ENCODE data around the gene PSMG4.

Gene PSMG4

GRCh38 chr6:3231247-3232016, 27.3 kb upstream of the PSMG4 start:
- no CpG with 5 or more reads among the region's 47 CpGs for WGBS (ENCODE audit: extremely low coverage, insufficient coverage, insufficient read length)
- no peak overlapping the region for H2BK5ac ChIP-seq (ENCODE audit: low read depth, low read length, poor library complexity)

GRCh38 chr6:3232017-3232945, 26.5 kb upstream of the PSMG4 start:
- Histone ChIP-seq H3K27me3 (ENCODE audit: insufficient read depth, low read length) (peaks cover 43% of the 10 kb centered on the region), H2BK120ac (ENCODE audit: insufficient read depth, low read length, poor library complexity) (peak overlapping the region; percentile 86), H3K4me3 (ENCODE audit: low read depth, low read length) (peak overlapping the region; percentile 58), H4K12ac (ENCODE audit: low read depth, low read length) (peak overlapping the region; percentile 54), H3K9ac (ENCODE audit: low read length) (no peak overlapping the region), H3K79me1 (ENCODE audit: low read length) (peaks cover 12% of the 10 kb centered on the region), H3K79me2 (ENCODE audit: control insufficient read depth, insufficient read depth, low read length, poor library complexity) (peaks cover 6% of the 10 kb centered on the region), H3K4me2 (ENCODE audit: low read length) (peak overlapping the region; percentile 90), H3K14ac (ENCODE audit: low read length) (peak overlapping the region; percentile 26), H2BK12ac (ENCODE audit: low read length) (no peak overlapping the region), H3K4me1 (ENCODE audit: control insufficient read depth in 1 of 2, insufficient read depth in 2 of 2, low read length in 2 of 2) (peaks cover 21 to 25% of the 10 kb centered on the region in 2 experiments), H2BK5ac (ENCODE audit: low read depth, low read length, poor library complexity) (no peak overlapping the region), H4K8ac (ENCODE audit: low read depth, low read length) (peak overlapping the region; percentile 49), H3K4ac (ENCODE audit: low read depth, low read length) (no peak overlapping the region), H3K9me3 (ENCODE audit: insufficient read depth, low read depth, low read length) (peaks cover 5% of the 10 kb centered on the region), H4K91ac (ENCODE audit: low read depth, low read length) (no peak overlapping the region), H2AFZ (ENCODE audit: insufficient read depth, low read length, poor library complexity) (no peak overlapping the region), H3K23ac (ENCODE audit: low read length) (no peak overlapping the region), H2AK5ac (ENCODE audit: low read length) (no peak overlapping the region), H3K18ac (ENCODE audit: low read length) (peak overlapping the region; percentile 49), H3K36me3 (ENCODE audit: control insufficient read depth in 1 of 2, insufficient read depth in 2 of 2, low read length in 2 of 2) (no peaks in the 10 kb centered on the region), H3K27ac (ENCODE audit: low read depth, low read length) (no peak overlapping the region)
- DNase-seq = no peak
- WGBS (ENCODE audit: extremely low coverage, insufficient coverage, insufficient read length) = no CpG with 5 or more reads among the region's 23 CpGs

More at GRCh38 chr6:3231247-3232016, 27.3 kb upstream of the PSMG4 start:
- Histone ChIP-seq H4K8ac (ENCODE audit: low read depth, low read length) (peak overlapping the region; percentile 80), H3K9ac (ENCODE audit: low read length) (peak overlapping the region; percentile 60), H3K36me3 (ENCODE audit: control insufficient read depth in 1 of 2, insufficient read depth in 2 of 2, low read length in 2 of 2) (no peaks in the 10 kb centered on the region), H2AFZ (ENCODE audit: insufficient read depth, low read length, poor library complexity) (peak overlapping the region; percentile 74), H3K4me3 (ENCODE audit: low read depth, low read length) (peak overlapping the region; percentile 58), H3K27ac (ENCODE audit: low read depth, low read length) (no peak overlapping the region), H3K79me2 (ENCODE audit: control insufficient read depth, insufficient read depth, low read length, poor library complexity) (peaks cover 13% of the 10 kb centered on the region), H2AK5ac (ENCODE audit: low read length) (no peak overlapping the region), H3K4ac (ENCODE audit: low read depth, low read length) (peak overlapping the region; percentile 52), H3K4me2 (ENCODE audit: low read length) (peak overlapping the region; percentile 90), H3K27me3 (ENCODE audit: insufficient read depth, low read length) (peaks cover 49% of the 10 kb centered on the region), H3K9me3 (ENCODE audit: insufficient read depth, low read depth, low read length) (peaks cover 5% of the 10 kb centered on the region), H2BK120ac (ENCODE audit: insufficient read depth, low read length, poor library complexity) (peak overlapping the region; percentile 86), H3K4me1 (ENCODE audit: control insufficient read depth in 1 of 2, insufficient read depth in 2 of 2, low read length in 2 of 2) (peaks cover 21 to 33% of the 10 kb centered on the region in 2 experiments), H3K23ac (ENCODE audit: low read length) (no peak overlapping the region), H4K12ac (ENCODE audit: low read depth, low read length) (peak overlapping the region; percentile 54), H2BK12ac (ENCODE audit: low read length) (no peak overlapping the region), H3K14ac (ENCODE audit: low read length) (peak overlapping the region; percentile 63), H3K18ac (ENCODE audit: low read length) (peak overlapping the region; percentile 54), H3K79me1 (ENCODE audit: low read length) (peaks cover 18% of the 10 kb centered on the region), H4K91ac (ENCODE audit: low read depth, low read length) (peak overlapping the region; percentile 79)
- DNase-seq = peak in 1 of 2 donors; percentile 20

GRCh38 chr6:3233321-3233720, 25.4 kb upstream of the PSMG4 start:
- Histone ChIP-seq H4K12ac (ENCODE audit: low read depth, low read length) (no peak overlapping the region), H2AFZ (ENCODE audit: insufficient read depth, low read length, poor library complexity) (no peak overlapping the region), H3K9me3 (ENCODE audit: insufficient read depth, low read depth, low read length) (peaks cover 3% of the 10 kb centered on the region), H3K27me3 (ENCODE audit: insufficient read depth, low read length) (peaks cover 33% of the 10 kb centered on the region), H3K23ac (ENCODE audit: low read length) (no peak overlapping the region), H3K79me1 (ENCODE audit: low read length) (peaks cover 7% of the 10 kb centered on the region), H4K91ac (ENCODE audit: low read depth, low read length) (no peak overlapping the region), H3K14ac (ENCODE audit: low read length) (no peak overlapping the region), H3K27ac (ENCODE audit: low read depth, low read length) (no peak overlapping the region), H2BK5ac (ENCODE audit: low read depth, low read length, poor library complexity) (no peak overlapping the region), H2BK12ac (ENCODE audit: low read length) (no peak overlapping the region), H3K4me1 (ENCODE audit: control insufficient read depth in 1 of 2, insufficient read depth in 2 of 2, low read length in 2 of 2) (peaks cover 14 to 19% of the 10 kb centered on the region in 2 experiments), H3K4ac (ENCODE audit: low read depth, low read length) (no peak overlapping the region), H4K8ac (ENCODE audit: low read depth, low read length) (no peak overlapping the region), H3K36me3 (ENCODE audit: control insufficient read depth in 1 of 2, insufficient read depth in 2 of 2, low read length in 2 of 2) (no peaks in the 10 kb centered on the region), H2AK5ac (ENCODE audit: low read length) (no peak overlapping the region), H3K4me2 (ENCODE audit: low read length) (no peak overlapping the region), H2BK120ac (ENCODE audit: insufficient read depth, low read length, poor library complexity) (no peak overlapping the region), H3K4me3 (ENCODE audit: low read depth, low read length) (no peak overlapping the region), H3K9ac (ENCODE audit: low read length) (no peak overlapping the region), H3K79me2 (ENCODE audit: control insufficient read depth, insufficient read depth, low read length, poor library complexity) (peaks cover 5% of the 10 kb centered on the region), H3K18ac (ENCODE audit: low read length) (no peak overlapping the region)
- no CpG with 5 or more reads among the region's 3 CpGs for WGBS (ENCODE audit: extremely low coverage, insufficient coverage, insufficient read length)
- DNase-seq = peak; percentile 70 to 78

- no CpG with 5 or more reads among the region's 3 CpGs for WGBS (ENCODE audit: extremely low coverage, insufficient coverage, insufficient read length)
- Histone ChIP-seq H3K18ac (ENCODE audit: low read length) (no peak overlapping the region), H2BK5ac (ENCODE audit: low read depth, low read length, poor library complexity) (no peak overlapping the region), H2AK5ac (ENCODE audit: low read length) (no peak overlapping the region), H3K4me2 (ENCODE audit: low read length) (no peak overlapping the region), H3K4me1 (ENCODE audit: control insufficient read depth in 1 of 2, insufficient read depth in 2 of 2, low read length in 2 of 2) (peaks cover 10 to 15% of the 10 kb centered on the region in 2 experiments), H3K27ac (ENCODE audit: low read depth, low read length) (no peak overlapping the region), H2BK120ac (ENCODE audit: insufficient read depth, low read length, poor library complexity) (no peak overlapping the region), H2BK12ac (ENCODE audit: low read length) (no peak overlapping the region), H3K9me3 (ENCODE audit: insufficient read depth, low read depth, low read length) (peaks cover 2% of the 10 kb centered on the region), H4K91ac (ENCODE audit: low read depth, low read length) (no peak overlapping the region), H3K4ac (ENCODE audit: low read depth, low read length) (no peak overlapping the region), H3K36me3 (ENCODE audit: control insufficient read depth in 1 of 2, insufficient read depth in 2 of 2, low read length in 2 of 2) (no peaks in the 10 kb centered on the region), H4K12ac (ENCODE audit: low read depth, low read length) (no peak overlapping the region), H3K79me1 (ENCODE audit: low read length) (peaks cover 4% of the 10 kb centered on the region), H2AFZ (ENCODE audit: insufficient read depth, low read length, poor library complexity) (no peak overlapping the region), H3K9ac (ENCODE audit: low read length) (no peak overlapping the region), H3K14ac (ENCODE audit: low read length) (no peak overlapping the region), H3K4me3 (ENCODE audit: low read depth, low read length) (no peak overlapping the region), H3K23ac (ENCODE audit: low read length) (no peak overlapping the region), H3K27me3 (ENCODE audit: insufficient read depth, low read length) (peaks cover 29% of the 10 kb centered on the region), H3K79me2 (ENCODE audit: control insufficient read depth, insufficient read depth, low read length, poor library complexity) (peaks cover 5% of the 10 kb centered on the region), H4K8ac (ENCODE audit: low read depth, low read length) (no peak overlapping the region)
- DNase-seq = no peak
Measured at GRCh38 chr6:3233904-3234303, 24.8 kb upstream of the PSMG4 start.
